ENCODE measurements around the gene SLC39A12. TPM values are rescaled to one million over a fixed set of nuclear protein-coding genes. Genes with fewer than 3 reads are reported as not detected.

The SLC39A12 gene
- polyA plus RNA-seq, 1 donor (not counting 4 experiments of a cell fraction or from before 2014, with no cell fraction given), result 0.07 TPM

GRCh38 chr10:18056583-18056982 is 104.9 kb downstream of the SLC39A12 start:
- no peak overlapping the region for H3K4me2 ChIP-seq (ENCODE audit: control insufficient read depth, extremely low read depth, insufficient read depth, low read depth, low read length)
- TF ChIP-seq EZH2 (IDR thresholded peaks at IDR 0.05; ENCODE audit: low read length), result no peak
- TF ChIP-seq, protein P1, sequence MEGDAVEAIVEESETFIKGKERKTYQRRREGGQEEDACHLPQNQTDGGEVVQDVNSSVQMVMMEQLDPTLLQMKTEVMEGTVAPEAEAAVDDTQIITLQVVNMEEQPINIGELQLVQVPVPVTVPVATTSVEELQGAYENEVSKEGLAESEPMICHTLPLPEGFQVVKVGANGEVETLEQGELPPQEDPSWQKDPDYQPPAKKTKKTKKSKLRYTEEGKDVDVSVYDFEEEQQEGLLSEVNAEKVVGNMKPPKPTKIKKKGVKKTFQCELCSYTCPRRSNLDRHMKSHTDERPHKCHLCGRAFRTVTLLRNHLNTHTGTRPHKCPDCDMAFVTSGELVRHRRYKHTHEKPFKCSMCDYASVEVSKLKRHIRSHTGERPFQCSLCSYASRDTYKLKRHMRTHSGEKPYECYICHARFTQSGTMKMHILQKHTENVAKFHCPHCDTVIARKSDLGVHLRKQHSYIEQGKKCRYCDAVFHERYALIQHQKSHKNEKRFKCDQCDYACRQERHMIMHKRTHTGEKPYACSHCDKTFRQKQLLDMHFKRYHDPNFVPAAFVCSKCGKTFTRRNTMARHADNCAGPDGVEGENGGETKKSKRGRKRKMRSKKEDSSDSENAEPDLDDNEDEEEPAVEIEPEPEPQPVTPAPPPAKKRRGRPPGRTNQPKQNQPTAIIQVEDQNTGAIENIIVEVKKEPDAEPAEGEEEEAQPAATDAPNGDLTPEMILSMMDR (optimal IDR thresholded peaks at IDR 0.05 in 1 of 3, IDR thresholded peaks at IDR 0.05 in 1 of 3, conservative IDR thresholded peaks at IDR 0.05 in 1 of 3; ENCODE audit: extremely low read depth in 1 of 3, insufficient read depth in 2 of 3, low read length in 3 of 3), result no peak
- H3K9ac ChIP-seq (ENCODE audit: control insufficient read depth, extremely low read depth, insufficient read depth, low read length), result no peak overlapping the region
- no peaks in the 10 kb centered on the region for H3K27me3 ChIP-seq (ENCODE audit: control insufficient read depth, extremely low read depth, insufficient read depth, low read length)
- dilution Hi-C loops (cut with MboI; ENCODE audit: extremely low pct_ligation_motif_present, low sequenced_read_pairs), result no loop called here
- H3K9me3 ChIP-seq (ENCODE audit: control insufficient read depth, low read depth, low read length), result no peaks in the 10 kb centered on the region
- no peak for FAIRE-seq
- no peak overlapping the region for H3K27ac ChIP-seq (ENCODE audit: control insufficient read depth, insufficient read depth, low read length)
- H4K20me1 ChIP-seq (ENCODE audit: control insufficient read depth, extremely low read depth, insufficient read depth, low read length), result no peaks in the 10 kb centered on the region
- H3K4me1 ChIP-seq (ENCODE audit: control insufficient read depth, extremely low read depth, insufficient read depth, low read length), result no peaks in the 10 kb centered on the region
- no peaks in the 10 kb centered on the region for H3K79me2 ChIP-seq (ENCODE audit: control insufficient read depth, insufficient read depth, low read length)
- no peak overlapping the region for H3K4me3 ChIP-seq (ENCODE audit: control insufficient read depth in 2 of 3, extremely low read depth in 1 of 3, insufficient read depth in 2 of 3, low read depth in 1 of 3, low read length in 3 of 3)
- H2AFZ ChIP-seq (ENCODE audit: control insufficient read depth, low read length), result no peak overlapping the region
- no peaks in the 10 kb centered on the region for H3K36me3 ChIP-seq (ENCODE audit: control insufficient read depth in 2 of 2, extremely low read depth in 1 of 2, insufficient read depth in 2 of 2, low read length in 2 of 2)
- H3K9me1 ChIP-seq (ENCODE audit: control insufficient read depth, extremely low read depth, insufficient read depth, low read length), result no peaks in the 10 kb centered on the region
- DNase-seq (ENCODE audit: low read depth, low spot score), result no peak

- H4K20me1 ChIP-seq (ENCODE audit: control insufficient read depth, extremely low read depth, insufficient read depth, low read length), result no peaks in the 10 kb centered on the region
- dilution Hi-C loops (cut with MboI; ENCODE audit: extremely low pct_ligation_motif_present, low sequenced_read_pairs), result no loop called here
- no peaks in the 10 kb centered on the region for H3K9me1 ChIP-seq (ENCODE audit: control insufficient read depth, extremely low read depth, insufficient read depth, low read length)
- H3K9ac ChIP-seq (ENCODE audit: control insufficient read depth, extremely low read depth, insufficient read depth, low read length), result no peak overlapping the region
- DNase-seq (ENCODE audit: low read depth, low spot score), result no peak
- FAIRE-seq, result no peak
- no peaks in the 10 kb centered on the region for H3K36me3 ChIP-seq (ENCODE audit: control insufficient read depth in 2 of 2, extremely low read depth in 1 of 2, insufficient read depth in 2 of 2, low read length in 2 of 2)
- H3K9me3 ChIP-seq (ENCODE audit: control insufficient read depth, low read depth, low read length), result no peaks in the 10 kb centered on the region
- TF ChIP-seq EZH2 (IDR thresholded peaks at IDR 0.05; ENCODE audit: low read length), result no peak
- TF ChIP-seq, protein P1 (optimal IDR thresholded peaks at IDR 0.05 in 1 of 3, IDR thresholded peaks at IDR 0.05 in 1 of 3, conservative IDR thresholded peaks at IDR 0.05 in 1 of 3; ENCODE audit: extremely low read depth in 1 of 3, insufficient read depth in 2 of 3, low read length in 3 of 3), result no peak
- H3K4me1 ChIP-seq (ENCODE audit: control insufficient read depth, extremely low read depth, insufficient read depth, low read length), result no peaks in the 10 kb centered on the region
- no peaks in the 10 kb centered on the region for H3K79me2 ChIP-seq (ENCODE audit: control insufficient read depth, insufficient read depth, low read length)
- H3K27me3 ChIP-seq (ENCODE audit: control insufficient read depth, extremely low read depth, insufficient read depth, low read length), result no peaks in the 10 kb centered on the region
- no peak overlapping the region for H3K4me2 ChIP-seq (ENCODE audit: control insufficient read depth, extremely low read depth, insufficient read depth, low read depth, low read length)
- no peak overlapping the region for H2AFZ ChIP-seq (ENCODE audit: control insufficient read depth, low read length)
- no peak overlapping the region for H3K27ac ChIP-seq (ENCODE audit: control insufficient read depth, insufficient read depth, low read length)
- no peak overlapping the region for H3K4me3 ChIP-seq (ENCODE audit: control insufficient read depth in 2 of 3, extremely low read depth in 1 of 3, insufficient read depth in 2 of 3, low read depth in 1 of 3, low read length in 3 of 3)
These were observed 108.3 kb downstream of the SLC39A12 start for GRCh38 chr10:18059826-18060559.

All from keratinocyte (primary cell).